Muscle of back (tissue), 11 donors: Measurements from ENCODE around the gene CHN1. TPM values are rescaled to one million over a fixed set of nuclear protein-coding genes. Genes with fewer than 3 reads are reported as not detected.

ENCODE experiments used
- DNase-seq, 3 donors: peaks; one replicate each; pipeline versions ENCODE4 v3.0.0 to v3.0.0-alpha.2; 2013
- polyA plus RNA-seq, 10 donors: library from polyadenylated mRNA; unstranded; fragments of 120-200 nt; gene quantifications; one replicate each; pipeline ENCODE4 v1.2.1, GENCODE V29; 2013; ENCODE audit not compliant: insufficient read length in 10 of 10

The CHN1 gene
- polyA plus RNA-seq, 10 donors: 11.3 to 18.9 (median 15.6) TPM

- no peak for DNase-seq
These were observed 175.6 kb downstream of the CHN1 start for GRCh38 chr2:174829550-174829949.

- DNase-seq: peak in 1 of 3 donors; percentile 17
These were observed 177.5 kb downstream of the CHN1 start for GRCh38 chr2:174827371-174828369.

GRCh38 chr2:174826051-174826450, 179.1 kb downstream of the CHN1 start:
- no peak for DNase-seq

DNA sequence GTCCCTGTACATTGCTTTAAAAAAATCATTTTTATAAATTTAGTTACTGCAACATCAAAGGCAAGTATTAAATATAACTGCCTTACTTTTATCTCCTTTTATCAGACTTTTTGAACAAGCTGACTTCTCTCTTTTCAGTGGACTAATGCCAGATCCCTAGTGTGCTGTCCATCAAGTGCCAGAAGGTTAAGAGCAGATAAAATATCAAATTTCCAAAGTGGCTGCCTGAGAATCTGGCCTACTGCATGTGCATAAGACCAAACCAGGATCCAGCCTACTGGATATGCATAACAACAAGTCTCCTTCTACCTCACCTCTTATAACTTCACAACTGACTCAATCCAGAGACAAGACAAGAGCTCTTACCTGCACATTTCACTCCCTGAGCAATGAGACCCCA, 181.1 kb downstream of the CHN1 start:
- DNase-seq: no peak

DNA sequence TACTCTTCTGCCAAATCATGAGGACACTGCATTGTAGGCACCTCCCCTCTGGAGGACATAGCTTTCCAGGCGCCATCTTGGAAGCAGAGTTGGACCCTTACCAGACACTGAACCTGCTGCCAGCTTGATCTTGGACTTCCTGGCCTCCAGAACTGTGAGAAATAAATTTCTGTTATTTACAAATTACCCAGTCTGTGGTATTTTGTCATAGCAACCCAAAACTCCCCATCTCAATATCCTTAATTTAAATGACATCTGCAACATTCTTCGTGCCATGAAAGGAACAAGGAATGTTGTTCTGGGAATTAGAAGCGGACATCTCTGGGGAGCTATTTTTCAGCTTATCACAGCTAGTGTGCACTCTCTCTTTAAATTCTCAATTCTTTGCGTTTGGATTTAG, 183.6 kb downstream of the CHN1 start:
- DNase-seq: no peak

GRCh38 chr2:174820361-174820760, 184.8 kb downstream of the CHN1 start:
- DNase-seq: no peak

DNA sequence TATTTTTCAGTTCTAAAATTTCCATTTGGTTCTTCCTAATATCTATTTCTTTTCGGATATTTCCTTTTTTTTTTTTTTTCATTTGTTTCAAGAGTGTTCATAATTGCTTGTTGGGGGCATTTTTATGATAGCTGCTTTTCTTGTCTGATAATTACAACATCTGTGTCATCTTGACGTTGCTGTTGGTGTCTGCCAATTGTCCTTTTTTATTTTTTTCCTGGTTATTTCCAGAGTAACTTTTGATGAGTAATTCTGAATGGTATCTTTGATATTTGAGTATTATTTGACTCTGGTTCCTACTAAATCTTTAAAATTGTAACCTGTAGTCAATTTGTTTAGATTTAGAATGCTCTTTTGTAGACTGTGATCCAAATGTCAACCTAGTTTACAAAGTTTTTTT, 189.7 kb downstream of the CHN1 start:
- DNase-seq: no peak

DNA sequence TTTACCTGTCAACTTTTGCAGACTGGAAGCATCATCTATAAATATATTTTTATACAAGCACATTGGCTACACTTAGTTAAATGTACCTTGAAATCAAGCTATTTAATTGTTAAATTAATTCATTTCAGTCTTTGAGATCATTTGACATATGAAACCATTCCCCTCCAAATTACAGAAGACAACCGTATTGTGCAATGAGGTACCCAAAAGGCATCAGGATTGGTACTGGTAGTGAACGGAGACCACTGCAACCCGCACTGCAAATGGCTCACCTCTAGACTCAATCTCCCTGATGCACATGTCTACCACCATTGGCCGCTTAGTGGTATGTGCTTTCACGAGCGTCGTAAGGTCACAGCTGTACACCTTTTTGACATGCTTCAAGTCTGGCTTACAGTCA, 193.1 kb downstream of the CHN1 start:
- DNase-seq: no peak

DNA sequence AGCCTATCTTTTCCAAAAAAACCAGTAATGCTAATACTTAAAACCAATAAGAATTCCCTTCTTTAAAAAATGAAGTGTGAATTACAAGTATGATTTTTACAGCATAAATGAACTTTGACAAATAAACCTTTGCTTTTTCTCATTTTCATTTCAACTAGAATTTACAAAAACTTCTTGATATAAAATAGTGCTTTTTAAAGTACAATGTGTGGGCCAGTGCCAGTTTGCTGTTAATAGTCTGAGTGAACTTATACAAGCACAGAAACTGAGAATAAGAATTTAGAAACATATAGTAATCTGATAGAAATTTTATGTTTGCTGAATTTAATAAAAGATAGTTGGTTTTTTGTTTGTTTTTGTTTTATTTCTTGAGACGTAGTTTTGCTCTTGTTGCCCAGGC, 197.2 kb downstream of the CHN1 start:
- DNase-seq: peak in 1 of 3 donors; percentile 25

GRCh38 chr2:174805803-174806202, 199.4 kb downstream of the CHN1 start:
- DNase-seq: peak in 1 of 3 donors; percentile 58

DNA sequence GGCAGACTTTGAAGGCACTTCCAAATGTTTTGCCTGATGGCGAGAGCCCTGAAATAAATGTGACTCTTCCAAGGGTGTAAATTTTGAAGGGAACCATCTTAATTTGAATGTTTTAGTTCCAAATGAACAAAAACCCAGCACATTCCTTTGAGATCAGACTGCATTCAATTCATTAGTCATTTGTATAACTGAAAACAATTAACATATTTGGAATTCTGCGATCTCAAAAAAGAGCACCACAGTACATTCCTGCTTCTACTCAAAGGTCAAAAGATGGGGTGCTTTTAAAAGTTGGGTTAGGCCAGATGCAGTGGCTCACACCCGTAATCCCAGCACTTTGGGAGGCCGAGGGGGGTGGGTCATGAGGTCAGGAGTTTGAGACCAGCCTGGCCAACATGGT, 202.7 kb downstream of the CHN1 start:
- DNase-seq: peak in 1 of 3 donors; percentile 61

GRCh38 chr2:174800436-174801205, 204.6 kb downstream of the CHN1 start:
- DNase-seq: no peak

- DNase-seq: no peak
These were observed 206.4 kb downstream of the CHN1 start for GRCh38 chr2:174798801-174799200.

GRCh38 chr2:174797781-174798276, 207.4 kb downstream of the CHN1 start:
- peak in 2 of 3 donors; percentile 63 to 79 for DNase-seq

DNA sequence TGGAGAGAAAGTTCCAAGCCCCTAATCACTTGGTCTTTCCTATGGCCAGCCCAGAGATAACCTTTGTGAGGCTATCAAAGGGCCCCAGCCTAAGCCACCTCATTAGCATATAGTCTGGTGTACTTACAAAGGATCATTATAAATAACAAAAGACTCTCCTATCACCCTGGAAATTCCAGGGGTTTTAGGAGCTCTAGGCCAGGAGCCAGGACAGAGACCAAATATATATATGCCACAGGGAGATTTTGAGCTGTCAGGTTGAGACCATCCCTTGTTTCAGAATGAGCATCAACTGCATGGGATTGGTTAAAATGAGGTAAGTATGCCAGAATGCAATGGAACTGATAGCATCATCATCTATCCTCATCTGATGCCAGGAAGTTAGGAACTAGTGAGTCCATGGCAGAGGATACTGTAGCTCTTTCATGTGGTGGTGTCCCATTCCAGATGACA, 208.8 kb downstream of the CHN1 start:
- DNase-seq: no peak

DNA sequence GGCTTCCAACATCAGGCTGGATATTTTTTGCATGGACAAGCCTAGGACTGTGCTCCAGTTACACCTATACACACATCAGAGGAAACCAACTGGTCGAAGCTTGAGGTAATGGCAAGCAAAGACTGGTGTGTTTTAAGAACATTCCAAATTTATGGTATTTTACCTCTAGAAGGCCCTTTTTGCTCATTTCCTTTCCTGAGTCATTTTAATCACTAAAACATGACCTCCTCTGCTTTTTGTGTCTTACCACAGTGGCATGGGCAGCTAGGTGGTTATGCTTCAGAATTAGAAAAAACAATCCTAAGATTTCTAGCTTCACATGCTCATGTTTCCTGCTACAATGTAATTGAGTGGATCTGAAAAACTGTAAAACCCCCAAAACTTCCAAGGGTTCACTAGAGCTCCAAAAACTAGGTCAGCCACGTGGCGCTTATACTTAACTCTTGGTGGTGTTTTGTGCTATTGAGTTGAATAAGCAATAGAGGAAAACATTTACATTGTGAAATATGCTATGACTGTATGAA, 210.3 kb downstream of the CHN1 start:
- DNase-seq: no peak

- DNase-seq: no peak
These were observed 212.7 kb downstream of the CHN1 start for GRCh38 chr2:174792309-174793025.

DNA sequence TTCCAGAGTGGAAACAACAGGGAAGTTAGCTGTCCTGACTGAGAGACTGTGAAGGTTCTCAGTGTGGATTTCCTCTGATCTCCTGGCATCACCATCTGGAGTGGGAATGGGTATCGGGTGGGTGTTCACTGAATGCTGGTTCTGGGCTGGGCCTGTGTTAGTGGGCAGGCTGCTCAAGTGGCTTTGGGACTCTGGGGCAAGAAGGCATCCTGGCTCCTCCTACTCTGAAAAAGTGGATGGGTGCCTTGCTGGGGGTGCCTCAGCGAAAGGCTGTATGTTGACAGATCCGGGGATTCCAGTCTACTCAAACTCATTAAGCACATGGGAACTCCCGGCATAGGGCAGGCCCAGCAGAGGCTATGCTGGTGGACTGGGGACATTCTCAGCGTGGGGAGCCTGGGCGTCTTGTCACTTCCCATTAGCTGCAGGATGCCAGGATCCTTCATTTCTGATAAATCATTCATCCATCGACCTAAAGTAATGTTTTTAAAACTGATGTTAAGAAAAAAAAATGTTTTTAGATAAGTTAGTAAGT, 213.4 kb downstream of the CHN1 start:
- DNase-seq: no peak

DNA sequence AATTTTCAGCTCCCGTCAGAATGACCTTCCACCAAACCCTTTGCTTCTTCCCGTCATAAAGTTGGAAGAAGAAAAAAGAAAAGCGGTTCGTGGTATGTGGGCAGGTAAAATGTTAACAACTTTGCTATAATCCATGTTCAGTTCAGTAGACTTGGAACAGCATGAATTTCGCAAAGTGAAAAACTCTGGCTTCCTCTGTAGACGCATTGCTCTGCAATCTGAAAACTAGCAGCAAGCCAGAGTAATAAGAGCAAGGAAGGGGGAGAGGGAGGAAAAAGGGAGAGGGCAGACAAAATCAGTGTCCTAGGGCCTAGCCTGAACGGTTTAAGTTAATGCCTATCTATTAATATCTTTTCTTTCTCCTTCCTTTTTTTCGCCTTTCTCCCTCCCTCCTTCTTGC, 214.2 kb downstream of the CHN1 start:
- DNase-seq: peak in 1 of 3 donors; percentile 49

DNA sequence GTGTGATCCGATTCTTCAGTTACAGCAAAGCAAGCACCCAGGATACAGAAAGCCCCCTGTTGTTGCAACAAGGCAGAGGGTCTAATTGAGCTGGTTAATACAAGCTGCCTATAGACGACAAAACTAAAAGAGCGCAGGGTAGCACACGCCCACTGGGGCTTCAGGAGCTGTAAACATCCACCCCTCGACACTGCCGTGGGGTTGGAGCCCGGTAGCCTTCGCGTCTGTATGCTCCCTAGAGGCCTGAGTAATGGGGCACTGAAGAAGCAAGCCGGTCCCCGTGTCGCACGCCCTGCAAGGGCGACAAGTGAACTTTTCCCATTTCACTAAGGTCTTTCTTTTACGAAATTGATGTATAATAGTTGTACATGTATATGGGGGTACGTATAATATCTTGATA, 216.2 kb downstream of the CHN1 start:
- DNase-seq: no peak

DNA sequence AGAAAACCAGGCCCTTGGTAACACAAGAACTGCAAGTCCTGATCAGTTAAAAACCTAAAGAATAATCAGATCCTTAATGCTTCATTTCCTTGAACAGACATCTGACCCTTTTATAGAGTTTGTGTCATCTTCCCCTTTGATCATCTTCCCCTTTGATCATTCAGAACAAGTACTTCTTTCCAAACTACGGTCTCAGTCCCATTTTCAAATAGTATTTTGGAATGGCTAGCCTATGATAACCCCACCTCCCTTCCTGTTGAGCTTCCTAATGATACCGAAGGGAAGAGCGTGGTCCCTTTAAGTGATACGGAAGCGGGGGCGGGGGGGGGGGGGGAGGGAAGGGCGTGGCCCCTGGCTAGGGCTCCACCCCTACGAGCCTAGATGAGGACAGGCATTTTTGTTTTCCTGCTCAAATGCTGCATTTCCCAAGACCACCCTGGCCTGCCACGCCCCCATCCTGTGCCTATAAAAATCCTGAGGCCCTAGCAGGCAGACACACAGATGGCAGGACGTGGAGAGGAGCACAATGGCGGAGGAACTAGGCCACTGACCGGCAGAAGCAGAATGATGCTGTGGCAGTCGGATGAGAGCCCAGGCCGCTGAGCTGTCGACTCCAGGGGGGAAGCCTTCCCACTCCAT, 216.8 kb downstream of the CHN1 start:
- peak in 1 of 3 donors; percentile 49 for DNase-seq
